K562 (cell line): ENCODE measurements around the gene MIER2. TPM values are rescaled to one million over a fixed set of nuclear protein-coding genes. Genes with fewer than 3 reads are reported as not detected.

ENCODE experiments used
- BRD4 ChIP-seq: fragments of 200-600 bp; sonication (generic); IDR thresholded peaks from 2 replicates; pipeline ENCODE4 v1.6.1; 2017; ENCODE audit warnings: inconsistent platforms
- CBX1 ChIP-seq: sonication (generic); IDR thresholded peaks from 2 replicates; pipeline ENCODE4 v1.6.1; 2016; ENCODE audit warnings: antibody characterized with exemption, low read depth, mild to moderate bottlenecking
- CREB1 ChIP-seq, 2 experiments: sonication (generic) in 1 of 2; formaldehyde crosslinking in 1 of 2; IDR thresholded peaks; 2 replicates each; pipeline versions ENCODE4 v1.6.1 to v1.8.0; 2012 to 2022; ENCODE audit warnings: inconsistent platforms in 1 of 2, mild to moderate bottlenecking in 1 of 2, missing genetic modification reagents in 1 of 2, moderate library complexity in 1 of 2
- CTCF ChIP-seq, 3 experiments: IDR thresholded peaks in 2 of 3; conservative IDR thresholded peaks in 1 of 3; 2 replicates each; pipeline ENCODE4 v1.5.1; 2011 to 2012; ENCODE audit warnings: low read length in 3 of 3, mild to moderate bottlenecking in 3 of 3, control low read depth in 2 of 3, improper control_type of control experiment in 1 of 3, inconsistent platforms in 1 of 3, low read depth in 1 of 3, mixed read lengths in 1 of 3, moderate library complexity in 1 of 3; ENCODE audit not compliant: insufficient read depth in 2 of 3
- E2F1 ChIP-seq: sonication (generic); formaldehyde crosslinking; IDR thresholded peaks from 2 replicates; pipeline ENCODE4 v1.8.1; 2023; ENCODE audit warnings: mild to moderate bottlenecking, missing genetic modification reagents, moderate library complexity
- EP400 ChIP-seq: fragments of 450-650 bp; IDR thresholded peaks from 2 replicates; pipeline ENCODE4 v1.6.1; 2017; ENCODE audit warnings: antibody characterized with exemption, mild to moderate bottlenecking, moderate library complexity
- GTF2F1 ChIP-seq: IDR thresholded peaks from 2 replicates; pipeline ENCODE4 v1.6.1; 2011; ENCODE audit warnings: low read depth, low read length, improper control_type of control experiment
- IRF1 ChIP-seq: sonication (generic); formaldehyde crosslinking; IDR thresholded peaks from 2 replicates; pipeline ENCODE4 v1.8.0; 2022; ENCODE audit warnings: missing genetic modification reagents, mild to moderate bottlenecking, borderline replicate concordance
- MCM7 ChIP-seq, 2 experiments: fragments of 450-650 bp; IDR thresholded peaks; 2 replicates each; pipeline ENCODE4 v1.6.1; 2016 to 2018
- MIER1 ChIP-seq: fragments of 450-650 bp; IDR thresholded peaks from 2 replicates; pipeline ENCODE4 v1.6.1; 2016; ENCODE audit warnings: antibody characterized with exemption, mild to moderate bottlenecking, low read depth
- PKNOX1 ChIP-seq: fragments of 450-650 bp; IDR thresholded peaks from 2 replicates; pipeline ENCODE4 v1.6.1; 2016
- TFAM ChIP-seq: fragments of 250-450 bp; sonication (Bioruptor Pico); conservative IDR thresholded peaks from 2 replicates; pipeline ENCODE4 v1.5.0; 2021; ENCODE audit warnings: mild to moderate bottlenecking, moderate library complexity
- TFAP4 ChIP-seq: sonication (generic); formaldehyde crosslinking; IDR thresholded peaks from 2 replicates; pipeline ENCODE4 v1.8.0; 2022; ENCODE audit warnings: missing genetic modification reagents, mild to moderate bottlenecking, moderate library complexity, borderline replicate concordance
- XRCC4 ChIP-seq: IDR thresholded peaks from one replicate; pipeline ENCODE4 v1.6.1; 2011; ENCODE audit not compliant: insufficient read depth, insufficient read length; ENCODE audit errors: extremely low read depth
- YBX1 ChIP-seq: fragments of 450-650 bp; IDR thresholded peaks from 2 replicates; pipeline ENCODE4 v1.7.1; 2016; ENCODE audit warnings: mild to moderate bottlenecking
- ZBTB7A ChIP-seq: IDR thresholded peaks from 2 replicates; pipeline ENCODE4 v1.6.1; 2011; ENCODE audit warnings: low read depth, mild to moderate bottlenecking, low read length, moderate library complexity, borderline replicate concordance; ENCODE audit not compliant: control insufficient read depth
- ZNF316 ChIP-seq: fragments of 450-650 bp; IDR thresholded peaks from 2 replicates; pipeline ENCODE4 v1.6.1; 2016
- ZNF384 ChIP-seq: IDR thresholded peaks from 2 replicates; pipeline ENCODE4 v1.6.1; 2012; ENCODE audit warnings: low read depth, low read length, improper control_type of control experiment
- polyA plus RNA-seq, 8 experiments: library from polyadenylated mRNA; depleted of rRNA in 4 of 8; stranded (reverse) in 5 of 8; unstranded in 3 of 8; fragments of >200 nt; fragmentation: Nextera tagmentation in 2 of 8; fragmentation: Illumina TruSeq in 1 of 8; extraction: Ambion mirVana in 2 of 8; extraction: Trizol in 1 of 8; gene quantifications; 2 replicates each; pipeline versions ENCODE4 v1.2.1 to v1.2.3, GENCODE V29; 2011 to 2014; ENCODE audit warnings: inconsistent platforms in 1 of 8, missing spikeins in 1 of 8
- total RNA-seq, 7 experiments: library from RNA; depleted of rRNA in 6 of 7; stranded (reverse); fragments of >200 nt in 6 of 7; fragmentation: Illumina TruSeq in 2 of 7; extraction: Trizol in 2 of 7; gene quantifications; 2 replicates each; pipeline versions ENCODE4 v1.2.1 to v1.2.3, GENCODE V29; 2011 to 2021; ENCODE audit warnings: low replicate concordance in 1 of 7
- TF ChIP-seq, protein P1 (sequence below): fragments of 250-450 bp; sonication (Bioruptor Pico); IDR thresholded peaks from 2 replicates; pipeline ENCODE4 v1.4.0; 2020; ENCODE audit warnings: mild to moderate bottlenecking

MIER2 gene
- total and polyA plus RNA-seq, 9 of the 15 experiments (the other 6 are each of a cell fraction or from before 2014, with no cell fraction given) = 0.46 to 34.7 (median 15.6) TPM

- peak; percentile 53 to 75 (median 59) for TF ChIP-seq CTCF (IDR thresholded peaks at IDR 0.05 in 2 of 3, conservative IDR thresholded peaks at IDR 0.05 in 1 of 3; ENCODE audit: insufficient read depth in 2 of 3, low read depth in 1 of 3, low read length in 3 of 3)
- TF ChIP-seq TFAM (CRISPR knock-in tag) = no peak
- no peak for TF ChIP-seq CBX1
- TF ChIP-seq ZNF316 = no peak
- no peak for TF ChIP-seq MCM7 (IDR thresholded peaks at IDR 0.05)
- no peak for TF ChIP-seq BRD4
- TF ChIP-seq, protein P1, sequence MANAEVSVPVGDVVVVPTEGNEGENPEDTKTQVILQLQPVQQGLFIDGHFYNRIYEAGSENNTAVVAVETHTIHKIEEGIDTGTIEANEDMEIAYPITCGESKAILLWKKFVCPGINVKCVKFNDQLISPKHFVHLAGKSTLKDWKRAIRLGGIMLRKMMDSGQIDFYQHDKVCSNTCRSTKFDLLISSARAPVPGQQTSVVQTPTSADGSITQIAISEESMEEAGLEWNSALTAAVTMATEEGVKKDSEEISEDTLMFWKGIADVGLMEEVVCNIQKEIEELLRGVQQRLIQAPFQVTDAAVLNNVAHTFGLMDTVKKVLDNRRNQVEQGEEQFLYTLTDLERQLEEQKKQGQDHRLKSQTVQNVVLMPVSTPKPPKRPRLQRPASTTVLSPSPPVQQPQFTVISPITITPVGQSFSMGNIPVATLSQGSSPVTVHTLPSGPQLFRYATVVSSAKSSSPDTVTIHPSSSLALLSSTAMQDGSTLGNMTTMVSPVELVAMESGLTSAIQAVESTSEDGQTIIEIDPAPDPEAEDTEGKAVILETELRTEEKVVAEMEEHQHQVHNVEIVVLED (CRISPR knock-in tag) = no peak
- peak; percentile 28; the same call in 1 of the 2 replicates for TF ChIP-seq TFAP4 (CRISPR knock-in tag)
- peak; percentile 37; the same call in 1 of the 2 replicates for TF ChIP-seq ZBTB7A
- no peak for TF ChIP-seq GTF2F1
- no peak for TF ChIP-seq CREB1 (IDR thresholded peaks at IDR 0.05)
- TF ChIP-seq CREB1 (CRISPR knock-in tag; IDR thresholded peaks at IDR 0.05) = no peak
- no peak for TF ChIP-seq YBX1
- no peak for TF ChIP-seq ZNF384
- TF ChIP-seq MIER1 = no peak
- no peak for TF ChIP-seq XRCC4
- TF ChIP-seq PKNOX1 = peak; percentile 80
- no peak for TF ChIP-seq E2F1 (CRISPR knock-in tag)
- TF ChIP-seq EP400 = no peak
- no peak for TF ChIP-seq IRF1 (CRISPR knock-in tag)
These were observed 39.6 kb upstream of the MIER2 start (continued) for GRCh38 chr19:383922-384798.
